Esophagus squamous epithelium (tissue), 5 donors: Measurements from ENCODE around the gene MEGF10. TPM values are rescaled to one million over a fixed set of nuclear protein-coding genes. Genes with fewer than 3 reads are reported as not detected.

ENCODE experiments used
- DNase-seq: peaks from one replicate; lab custom pipeline; 2025; lab: John Stamatoyannopoulos, UW
- H3K27ac ChIP-seq, 4 donors: fragments of 200-600 bp; sonication (generic); one replicate each; pipeline ENCODE4 v1.5.1; 2016 to 2019; ENCODE audit warnings: mild to moderate bottlenecking in 1 of 4
- H3K27me3 ChIP-seq, 4 donors: fragments of 200-600 bp; sonication (generic); 1 replicate in 3 of 4; 2 replicates in 1 of 4; pipeline versions ENCODE4 v1.5.1 to v1.6.0; 2017 to 2021; ENCODE audit warnings: antibody characterized with exemption in 1 of 4
- H3K36me3 ChIP-seq, 3 donors: fragments of 200-600 bp; sonication (generic); one replicate each; pipeline ENCODE4 v1.5.1; 2016 to 2019
- H3K4me1 ChIP-seq, 3 donors: fragments of 200-600 bp; sonication (generic); one replicate each; pipeline ENCODE4 v1.5.1; 2017 to 2019
- H3K4me3 ChIP-seq, 4 donors: fragments of 200-600 bp; sonication (generic); 1 replicate in 3 of 4; 2 replicates in 1 of 4; pipeline ENCODE4 v1.5.1; 2016 to 2019; ENCODE audit warnings: mild to moderate bottlenecking in 2 of 4, moderate library complexity in 1 of 4
- H3K9me3 ChIP-seq, 3 donors: fragments of 200-600 bp; sonication (generic); one replicate each; pipeline ENCODE4 v1.5.1; 2016 to 2019
- POLR2A ChIP-seq, 4 donors: fragments of 450-650 bp; IDR thresholded peaks; one replicate each; pipeline ENCODE4 v1.6.1; 2017; ENCODE audit warnings: antibody characterized with exemption in 4 of 4, mild to moderate bottlenecking in 4 of 4, moderate library complexity in 3 of 4
- WGBS, 2 donors: methylation state at CpG; one replicate each; pipeline ENCODE4 v1.1.5; 2018; 5-methylcytosine and 5-hydroxymethylcytosine counted together
- intact Hi-C: fragments of 100-400 bp; cut with DNase I; formaldehyde crosslinking; loops from one replicate; pipeline ENCODE4 v1.15.0; 2022
- total RNA-seq, 4 donors: library from RNA; depleted of rRNA; stranded (reverse); fragments of >200 nt; gene quantifications; one replicate each; pipeline ENCODE4 v1.1.0, GENCODE V29; 2016
- TF ChIP-seq, protein P1 (sequence below), 6 experiments: fragments of 450-650 bp in 4 of 6; fragments of 200-600 bp in 2 of 6; sonication (generic) in 2 of 6; IDR thresholded peaks; one replicate each; pipeline ENCODE4 v1.5.1; 2016 to 2019; ENCODE audit warnings: antibody characterized with exemption in 6 of 6, mild to moderate bottlenecking in 4 of 6, moderate library complexity in 4 of 6
- donor health status: DM: yes; HTN: yes; CAD: no.

Gene MEGF10
- total RNA-seq, 4 donors from 2014 or later, result 1.1 TPM; not detected in 3

DNA sequence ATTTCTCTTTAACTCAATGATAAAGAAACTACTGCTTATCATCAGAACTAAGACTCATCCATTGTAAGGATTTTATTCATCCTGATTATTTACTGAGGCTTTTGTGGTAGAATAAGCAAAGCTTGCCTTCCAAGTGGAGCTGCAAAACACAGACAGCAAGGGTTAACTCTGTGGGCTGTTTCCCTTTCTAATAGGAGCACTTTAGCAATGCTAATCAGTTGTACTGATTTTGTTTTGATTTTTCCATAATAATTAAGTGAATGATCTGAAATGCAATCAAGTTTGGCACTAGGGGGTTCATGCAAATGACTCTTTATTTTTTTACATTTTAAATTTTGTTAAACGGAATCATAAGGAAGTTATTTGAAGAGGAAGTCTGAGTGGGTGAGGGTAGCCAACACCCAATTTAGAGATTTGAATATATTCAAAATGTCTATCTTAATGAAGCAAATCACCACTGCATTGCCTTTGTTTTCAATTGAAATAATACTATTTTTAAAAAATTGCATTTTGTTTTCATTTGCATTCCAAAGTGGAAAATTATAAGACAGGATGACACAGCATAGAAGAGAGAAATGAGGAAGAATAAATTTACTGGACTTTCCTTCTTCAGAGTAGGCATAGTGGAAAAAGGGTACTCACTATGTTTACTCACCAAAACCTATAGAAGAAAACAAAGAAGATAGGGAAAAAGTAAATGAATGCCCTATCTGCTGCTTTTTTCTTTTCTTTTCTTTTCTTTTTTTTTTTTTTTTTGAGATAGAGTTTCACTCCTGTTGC lies 36.6 kb downstream of the MEGF10 start:
- Histone ChIP-seq H3K9me3 (no peaks in the 10 kb centered on the region), H3K4me1 (no peaks in the 10 kb centered on the region), H3K27ac (no peak overlapping the region), H3K4me3 (no peak overlapping the region), H3K36me3 (no peaks in the 10 kb centered on the region), H3K27me3 (peaks cover 0 to 3% (median 0%) of the 10 kb centered on the region in 4 donors)
- intact Hi-C loops, result no loop called here
- DNase-seq, result no peak
- 48 to 63% methylated on average over 1 of the region's 1 CpG for WGBS, 2 donors
- no peak for TF ChIP-seq POLR2A (IDR thresholded peaks at IDR 0.05)
- TF ChIP-seq, protein P1, sequence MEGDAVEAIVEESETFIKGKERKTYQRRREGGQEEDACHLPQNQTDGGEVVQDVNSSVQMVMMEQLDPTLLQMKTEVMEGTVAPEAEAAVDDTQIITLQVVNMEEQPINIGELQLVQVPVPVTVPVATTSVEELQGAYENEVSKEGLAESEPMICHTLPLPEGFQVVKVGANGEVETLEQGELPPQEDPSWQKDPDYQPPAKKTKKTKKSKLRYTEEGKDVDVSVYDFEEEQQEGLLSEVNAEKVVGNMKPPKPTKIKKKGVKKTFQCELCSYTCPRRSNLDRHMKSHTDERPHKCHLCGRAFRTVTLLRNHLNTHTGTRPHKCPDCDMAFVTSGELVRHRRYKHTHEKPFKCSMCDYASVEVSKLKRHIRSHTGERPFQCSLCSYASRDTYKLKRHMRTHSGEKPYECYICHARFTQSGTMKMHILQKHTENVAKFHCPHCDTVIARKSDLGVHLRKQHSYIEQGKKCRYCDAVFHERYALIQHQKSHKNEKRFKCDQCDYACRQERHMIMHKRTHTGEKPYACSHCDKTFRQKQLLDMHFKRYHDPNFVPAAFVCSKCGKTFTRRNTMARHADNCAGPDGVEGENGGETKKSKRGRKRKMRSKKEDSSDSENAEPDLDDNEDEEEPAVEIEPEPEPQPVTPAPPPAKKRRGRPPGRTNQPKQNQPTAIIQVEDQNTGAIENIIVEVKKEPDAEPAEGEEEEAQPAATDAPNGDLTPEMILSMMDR (IDR thresholded peaks at IDR 0.05), result no peak

DNA sequence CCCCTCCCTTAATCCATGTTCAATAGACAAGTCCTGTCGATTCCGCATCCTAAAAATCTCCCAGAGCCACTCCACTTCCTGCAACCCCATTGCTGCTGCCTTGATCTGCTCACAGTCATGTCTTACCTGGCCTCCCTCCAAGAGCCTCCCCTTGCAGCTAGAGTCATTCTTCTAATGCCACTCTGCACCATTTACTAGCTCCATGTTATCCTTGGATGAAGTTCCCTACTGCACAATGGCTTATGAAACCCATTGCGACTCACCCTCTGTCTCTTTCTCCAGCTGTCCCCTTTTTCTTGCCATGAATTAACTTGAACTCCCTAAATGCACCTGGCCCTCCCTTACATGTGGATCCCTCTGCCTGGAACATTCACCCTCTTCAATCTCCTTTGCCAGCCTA lies 39.5 kb downstream of the MEGF10 start:
- no peaks in the 10 kb centered on the region for H3K4me1 ChIP-seq
- WGBS, 2 donors, result 88 to 90% methylated on average over 3 of the region's 3 CpGs

DNA sequence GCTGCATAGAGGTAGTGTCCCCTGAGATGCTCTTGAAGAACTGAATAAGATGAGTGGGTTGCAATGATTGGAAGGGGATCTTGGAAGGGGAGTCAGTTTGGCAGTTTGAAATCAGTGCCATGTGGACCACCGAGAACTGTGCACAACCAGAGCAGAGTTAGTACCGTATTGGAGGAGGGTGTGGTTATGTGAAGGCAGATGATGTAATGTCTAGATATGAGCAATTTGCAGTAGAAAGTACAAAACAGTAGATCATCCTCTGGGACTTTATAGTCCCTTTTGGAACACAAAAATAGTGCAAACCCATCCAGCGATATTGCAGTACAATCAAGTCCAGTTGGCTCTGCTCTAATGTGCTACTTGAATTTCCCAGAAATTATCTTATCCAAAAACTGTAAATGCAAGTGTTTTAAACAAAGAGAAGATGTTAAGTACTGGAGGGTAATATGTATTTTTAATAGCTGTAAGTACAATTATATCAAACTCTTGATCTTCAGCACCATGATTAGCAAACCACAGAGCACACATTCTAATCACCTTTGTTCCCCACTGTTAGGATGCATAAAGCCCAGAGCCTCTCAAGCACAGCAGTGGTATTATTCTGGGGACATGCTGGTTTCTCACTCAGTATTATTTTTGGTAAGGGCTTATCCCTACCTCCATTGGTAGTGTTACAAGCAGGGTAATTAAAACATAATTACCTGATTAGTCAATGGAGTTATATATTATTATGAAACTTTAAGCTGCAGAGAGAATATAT lies 41.5 kb downstream of the MEGF10 start:
- no peak for TF ChIP-seq POLR2A (IDR thresholded peaks at IDR 0.05)
- no peak for DNase-seq
- H3K4me1 ChIP-seq, result no peaks in the 10 kb centered on the region
- H3K9me3 ChIP-seq, result no peaks in the 10 kb centered on the region
- no peak overlapping the region for H3K27ac ChIP-seq
- WGBS, 2 donors, result 54 to 80% methylated on average over 3 of the region's 3 CpGs
- intact Hi-C loops, result no loop called here
- H3K27me3 ChIP-seq, result peaks cover 0 to 3% (median 0%) of the 10 kb centered on the region in 4 donors
- no peaks in the 10 kb centered on the region for H3K36me3 ChIP-seq
- no peak overlapping the region for H3K4me3 ChIP-seq

More for the DNA sequence above, 39.5 kb downstream of the MEGF10 start:
- Histone ChIP-seq H3K27me3 (peaks cover 0 to 3% (median 0%) of the 10 kb centered on the region in 4 donors), H3K27ac (no peak overlapping the region), H3K36me3 (no peaks in the 10 kb centered on the region), H3K4me3 (no peak overlapping the region), H3K9me3 (no peaks in the 10 kb centered on the region)
- intact Hi-C loops, result no loop called here
- DNase-seq, result no peak
- no peak for TF ChIP-seq POLR2A (IDR thresholded peaks at IDR 0.05)
- TF ChIP-seq, protein P1 (IDR thresholded peaks at IDR 0.05), result no peak

DNA sequence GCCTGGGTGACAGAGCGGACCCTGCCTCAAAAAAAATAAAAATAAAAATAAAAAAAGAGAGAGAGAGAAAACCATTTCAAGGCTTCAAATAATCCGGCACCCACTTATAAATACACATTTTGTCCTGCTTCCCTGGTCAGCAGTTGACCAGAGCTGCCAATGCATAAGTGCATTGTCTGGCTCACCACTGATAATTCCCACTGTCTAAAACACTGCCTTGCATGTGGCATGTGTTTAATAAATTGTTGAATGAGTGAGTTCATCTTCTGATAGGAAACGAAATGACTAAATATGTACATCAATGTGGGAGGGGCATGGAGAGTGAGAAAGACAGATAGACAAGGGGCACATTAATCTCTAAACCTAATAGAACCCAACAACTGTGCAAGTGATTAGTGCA lies 42.9 kb downstream of the MEGF10 start:
- WGBS, 2 donors, result 51 to 64% methylated on average over 3 of the region's 3 CpGs
- no peak overlapping the region for H3K27ac ChIP-seq

DNA sequence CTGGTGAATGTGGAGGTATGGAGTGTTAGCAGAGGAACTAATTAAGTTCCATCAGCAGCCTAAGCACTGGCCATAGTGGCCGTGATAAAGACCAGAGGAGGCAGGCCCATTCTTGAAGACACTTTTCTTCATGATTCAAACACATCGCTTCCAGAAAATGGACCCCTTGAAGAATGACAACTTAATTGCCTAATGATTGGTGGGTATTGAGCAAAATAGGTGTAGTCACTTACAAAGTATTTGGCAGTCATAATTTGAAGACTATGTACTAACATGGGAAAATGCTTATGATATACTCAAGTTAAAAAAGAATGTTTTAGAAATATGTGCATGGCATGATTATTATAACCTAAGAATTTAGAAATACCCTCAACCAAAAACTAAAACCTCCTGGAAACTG lies 44.8 kb downstream of the MEGF10 start:
- no peak for TF ChIP-seq POLR2A (IDR thresholded peaks at IDR 0.05)
- TF ChIP-seq, protein P1 (IDR thresholded peaks at IDR 0.05), result no peak
- no peaks in the 10 kb centered on the region for H3K36me3 ChIP-seq
- H3K9me3 ChIP-seq, result no peaks in the 10 kb centered on the region
- no peak overlapping the region for H3K27ac ChIP-seq
- no peaks in the 10 kb centered on the region for H3K4me1 ChIP-seq
- intact Hi-C loops, result no loop called here
- no peak overlapping the region for H3K4me3 ChIP-seq
- 69 to 73% methylated on average over 2 of the region's 2 CpGs for WGBS, 2 donors
- no peaks in the 10 kb centered on the region for H3K27me3 ChIP-seq
- no peak for DNase-seq

More for the DNA sequence above, 42.9 kb downstream of the MEGF10 start:
- no peaks in the 10 kb centered on the region for H3K36me3 ChIP-seq
- H3K9me3 ChIP-seq, result no peaks in the 10 kb centered on the region
- intact Hi-C loops, result no loop called here
- no peaks in the 10 kb centered on the region for H3K4me1 ChIP-seq
- no peaks in the 10 kb centered on the region for H3K27me3 ChIP-seq
- H3K4me3 ChIP-seq, result no peak overlapping the region
- TF ChIP-seq, protein P1 (IDR thresholded peaks at IDR 0.05), result no peak
- no peak for TF ChIP-seq POLR2A (IDR thresholded peaks at IDR 0.05)
- no peak for DNase-seq
